SK-N-SH (cell line): ENCODE data around the gene SYNM. TPM values are rescaled to one million over a fixed set of nuclear protein-coding genes. Genes with fewer than 3 reads are reported as not detected.

ENCODE experiments used
- CTCF ChIA-PET: fragments of 300-600, 350-600 bp; formaldehyde crosslinking; extraction: SDS; loops from one replicate; lab custom pipeline; 2021; lab: Yijun Ruan, JAX
- POLR2A ChIA-PET: fragments of 350-600 bp; sonication (Branson Sonifier 250); formaldehyde crosslinking; extraction: SDS; loops from one replicate; lab custom pipeline; 2020; ENCODE audit warnings: antibody characterized with exemption, inconsistent platforms; lab: Yijun Ruan, JAX
- DNase-seq: peaks from one replicate; pipeline ENCODE4 v3.0.0; 2012
- H2AFZ ChIP-seq: fragments of 200-600 bp; sonication (generic); 2 replicates; pipeline ENCODE4 v1.8.1; 2016; ENCODE audit warnings: antibody characterized with exemption, mild to moderate bottlenecking, low read depth
- H3F3A ChIP-seq: fragments of 200-600 bp; sonication (generic); replicated peaks from 2 replicates; pipeline ENCODE3; 2016; ENCODE audit warnings: antibody characterized with exemption, mild to moderate bottlenecking; ENCODE audit not compliant: insufficient read depth
- H3K27ac ChIP-seq, 2 experiments: fragments of 200-500 bp in 1 of 2; fragments of 200-600 bp in 1 of 2; sonication (Bioruptor generic) in 1 of 2; sonication (generic), shearing (Covaris generic) in 1 of 2; 2 replicates each; pipeline versions ENCODE4 v1.5.1 to v1.6.1; 2014 to 2016; ENCODE audit warnings: low read depth in 2 of 2, inconsistent platforms in 1 of 2, low read length in 1 of 2, mild to moderate bottlenecking in 1 of 2, mixed read lengths in 1 of 2
- H3K27me3 ChIP-seq: fragments of 200-600 bp; sonication (generic), shearing (Covaris generic); 2 replicates; pipeline ENCODE4 v1.6.1; 2016; ENCODE audit warnings: mixed run types; ENCODE audit not compliant: insufficient read depth
- H3K36me3 ChIP-seq, 2 experiments: fragments of 200-500 bp in 1 of 2; fragments of 200-600 bp in 1 of 2; sonication (Bioruptor generic) in 1 of 2; sonication (generic) in 1 of 2; replicated peaks in 1 of 2; 2 replicates each; pipeline versions ENCODE3 to v1.5.1; 2014 to 2016; ENCODE audit warnings: low read length in 1 of 2, mild to moderate bottlenecking in 1 of 2; ENCODE audit not compliant: insufficient read depth in 2 of 2, control insufficient read depth in 1 of 2
- H3K4me1 ChIP-seq, 2 experiments: fragments of 200-500 bp in 1 of 2; fragments of 200-600 bp in 1 of 2; sonication (Bioruptor generic) in 1 of 2; sonication (generic), shearing (Covaris generic) in 1 of 2; 2 replicates each; pipeline versions ENCODE4 v1.5.1 to v1.6.1; 2014 to 2016; ENCODE audit warnings: low read depth in 1 of 2, low read length in 1 of 2, mixed run types in 1 of 2; ENCODE audit not compliant: insufficient read depth in 2 of 2, control insufficient read depth in 1 of 2
- H3K4me2 ChIP-seq: fragments of 200-600 bp; sonication (generic), shearing (Covaris generic); 2 replicates; pipeline ENCODE4 v1.6.1; 2017; ENCODE audit warnings: mixed run types
- H3K4me3 ChIP-seq, 2 experiments: fragments of 200-500 bp in 1 of 2; fragments of 200-600 bp in 1 of 2; sonication (Bioruptor generic) in 1 of 2; sonication (generic), shearing (Covaris generic) in 1 of 2; 2 replicates each; pipeline versions ENCODE4 v1.5.1 to v1.8.1; 2014 to 2016; ENCODE audit warnings: low read depth in 2 of 2, inconsistent platforms in 1 of 2, low read length in 1 of 2, mild to moderate bottlenecking in 1 of 2, mixed read lengths in 1 of 2, moderate library complexity in 1 of 2
- H3K79me2 ChIP-seq: fragments of 200-600 bp; sonication (generic); 2 replicates; pipeline ENCODE4 v1.8.1; 2017; ENCODE audit warnings: mild to moderate bottlenecking; ENCODE audit not compliant: insufficient read depth
- H3K9ac ChIP-seq: fragments of 200-600 bp; sonication (generic); 2 replicates; pipeline ENCODE4 v1.6.1; 2017; ENCODE audit warnings: mixed run types
- H3K9me2 ChIP-seq: fragments of 200-600 bp; sonication (generic); 2 replicates; pipeline ENCODE4 v1.6.1; 2017; ENCODE audit warnings: mixed run types
- H3K9me3 ChIP-seq: fragments of 200-600 bp; sonication (generic); 2 replicates; pipeline ENCODE4 v1.6.1; 2017; ENCODE audit warnings: mixed run types, mild to moderate bottlenecking, moderate library complexity
- H4K20me1 ChIP-seq: fragments of 200-600 bp; sonication (generic); 2 replicates; pipeline ENCODE4 v1.6.1; 2017; ENCODE audit warnings: mild to moderate bottlenecking, mixed run types; ENCODE audit not compliant: insufficient read depth
- CHD2 ChIP-seq: fragments of 150-350 bp; IDR thresholded peaks from 2 replicates; pipeline ENCODE4 v1.6.1; 2018; ENCODE audit warnings: low read length; ENCODE audit not compliant: partially characterized antibody
- CTCF ChIP-seq: fragments of 200-600 bp; sonication (generic); IDR thresholded peaks from 2 replicates; pipeline ENCODE4 v1.6.1; 2017; ENCODE audit warnings: antibody characterized with exemption, mild to moderate bottlenecking, moderate library complexity
- EZH2phosphoT487 ChIP-seq: fragments of 200-600 bp; sonication (generic); IDR thresholded peaks from 2 replicates; pipeline ENCODE4 v1.6.1; 2017; ENCODE audit warnings: low read depth, mixed run types, mild to moderate bottlenecking, antibody characterized with exemption, moderate library complexity, borderline replicate concordance
- FOXJ3 ChIP-seq: sonication (generic); formaldehyde crosslinking; IDR thresholded peaks from 2 replicates; pipeline ENCODE4 v1.5.1; 2020; ENCODE audit warnings: mild to moderate bottlenecking, missing genetic modification reagents
- FOXM1 ChIP-seq: IDR thresholded peaks from 2 replicates; pipeline ENCODE4 v1.4.0; 2012; ENCODE audit warnings: low read depth, mild to moderate bottlenecking
- GATA2 ChIP-seq: sonication (generic); formaldehyde crosslinking; IDR thresholded peaks from 2 replicates; pipeline ENCODE4 v1.5.0; 2020; ENCODE audit warnings: mild to moderate bottlenecking, missing genetic modification reagents
- MAX ChIP-seq: IDR thresholded peaks from 2 replicates; pipeline ENCODE4 v1.4.0; 2012; ENCODE audit warnings: low read depth
- NFIC ChIP-seq: IDR thresholded peaks from 2 replicates; pipeline ENCODE4 v1.4.0; 2012; ENCODE audit warnings: borderline replicate concordance
- RXRA ChIP-seq: IDR thresholded peaks from 2 replicates; pipeline ENCODE4 v1.4.0; 2012; ENCODE audit warnings: low read depth, mild to moderate bottlenecking, borderline replicate concordance
- SIN3A ChIP-seq: IDR thresholded peaks from 2 replicates; pipeline ENCODE4 v1.6.1; 2012; ENCODE audit warnings: low read depth, mild to moderate bottlenecking, low read length, moderate library complexity, borderline replicate concordance
- USF1 ChIP-seq: IDR thresholded peaks from 2 replicates; pipeline ENCODE4 v1.4.0; 2012; ENCODE audit warnings: low read depth, borderline replicate concordance
- USF2 ChIP-seq: fragments of 150-350 bp; IDR thresholded peaks from 2 replicates; pipeline ENCODE4 v1.6.1; 2017; ENCODE audit warnings: antibody characterized with exemption, low read length, low read depth, borderline replicate concordance
- WGBS: methylation state at CpG from one replicate; pipeline ENCODE4 v1.1.6; 2017; ENCODE audit warnings: low lambda C conversion rate; 5-methylcytosine and 5-hydroxymethylcytosine counted together
- polyA plus RNA-seq, 3 experiments: library from polyadenylated mRNA; depleted of rRNA; stranded (reverse); fragments of >200 nt; gene quantifications; 2 replicates each; pipeline ENCODE4 v1.2.3, GENCODE V29; 2012

Gene SYNM
- polyA plus RNA-seq, 1 of the 3 experiments (the other 2 are of a cell fraction) = 5.0 TPM

GRCh38 chr15:99071091-99071680 lies 33.7 kb upstream of the SYNM start (continued):
- TF ChIP-seq CTCF (no peak), GATA2 (CRISPR knock-in tag) (no peak), CHD2 (no peak), SIN3A (no peak), MAX (no peak), USF2 (no peak), NFIC (no peak), RXRA (no peak), FOXJ3 (CRISPR knock-in tag) (no peak), FOXM1 (no peak)

GRCh38 chr15:99073008-99073717 lies 31.7 kb upstream of the SYNM start:
- WGBS = 74% methylated on average over 4 of the region's 4 CpGs
- POLR2A ChIA-PET = no interaction called here

More at GRCh38 chr15:99073008-99073717, 31.7 kb upstream of the SYNM start:
- Histone ChIP-seq H3K79me2 (no peaks in the 10 kb centered on the region), H3K9ac (no peak overlapping the region), H3K27me3 (no peaks in the 10 kb centered on the region), H3F3A (no peaks in the 10 kb centered on the region), H3K27ac (no peak overlapping the region), H3K36me3 (no peaks in the 10 kb centered on the region), H3K4me3 (no peak overlapping the region), H4K20me1 (no peaks in the 10 kb centered on the region), H2AFZ (no peak overlapping the region), H3K4me1 (no peaks in the 10 kb centered on the region; a peak in 1 of 4 replicates), H3K9me2 (no peaks in the 10 kb centered on the region), H3K4me2 (no peak overlapping the region)
- CTCF ChIA-PET = interaction anchor here (0.7 to 1.9 kb wide), 7 partner anchors 14 to 630 kb away, joined by 3 to 11 read pairs (median 3); no protein-coding TSS in a partner anchor
- peak; percentile 51; the same call in 1 of the 2 replicates for TF ChIP-seq USF1
- no peak for TF ChIP-seq EZH2phosphoT487
- TF ChIP-seq, all 33 proteins: peak for 1
- no peaks in the 10 kb centered on the region for H3K9me3 ChIP-seq
- DNase-seq = no peak
